GM10847 (cell line): ENCODE measurements around the gene PDE4D.

Experiments used
- POLR2A ChIP-seq: IDR thresholded peaks from 2 replicates; pipeline ENCODE4 v1.6.1; 2011; ENCODE audit not compliant: insufficient read length; ENCODE audit errors: extremely low read depth

Gene PDE4D

GRCh38 chr5:59256331-59256730 is 637.2 kb downstream of the PDE4D start:
- TF ChIP-seq POLR2A, result no peak

GRCh38 chr5:59254055-59254687 is 639.4 kb downstream of the PDE4D start:
- no peak for TF ChIP-seq POLR2A

GRCh38 chr5:59253625-59254024 is 639.9 kb downstream of the PDE4D start:
- no peak for TF ChIP-seq POLR2A

GRCh38 chr5:59251627-59252026 is 641.9 kb downstream of the PDE4D start:
- no peak for TF ChIP-seq POLR2A

GRCh38 chr5:59249726-59250125 is 643.8 kb downstream of the PDE4D start:
- TF ChIP-seq POLR2A, result no peak

GRCh38 chr5:59249160-59249559 is 644.4 kb downstream of the PDE4D start:
- no peak for TF ChIP-seq POLR2A

GRCh38 chr5:59246882-59247281 is 646.6 kb downstream of the PDE4D start:
- no peak for TF ChIP-seq POLR2A

GRCh38 chr5:59246145-59246869 is 647.2 kb downstream of the PDE4D start:
- no peak for TF ChIP-seq POLR2A

GRCh38 chr5:59245198-59245597 is 648.3 kb downstream of the PDE4D start:
- TF ChIP-seq POLR2A, result no peak

GRCh38 chr5:59241552-59241951 is 652.0 kb downstream of the PDE4D start:
- no peak for TF ChIP-seq POLR2A

GRCh38 chr5:59241119-59241518 is 652.4 kb downstream of the PDE4D start:
- TF ChIP-seq POLR2A, result no peak

GRCh38 chr5:59238126-59238902 is 655.2 kb downstream of the PDE4D start:
- TF ChIP-seq POLR2A, result no peak

- no peak for TF ChIP-seq POLR2A
These were observed 656.5 kb downstream of the PDE4D start for GRCh38 chr5:59236986-59237385.

- no peak for TF ChIP-seq POLR2A
These were observed 657.1 kb downstream of the PDE4D start for GRCh38 chr5:59236448-59236847.

GRCh38 chr5:59234236-59234635 is 659.3 kb downstream of the PDE4D start:
- TF ChIP-seq POLR2A, result no peak

GRCh38 chr5:59231221-59231931 is 662.1 kb downstream of the PDE4D start:
- TF ChIP-seq POLR2A, result no peak
